ENCODE measurements around the gene REXO4.
"Not testable (repeated sequence)": the region's sequence is repeated elsewhere in the genome, so short reads cannot be mapped to it uniquely, and the experiment has no call there.

Gene REXO4

GRCh38 chr9:133451865-133452264 is 34.1 kb upstream of the REXO4 start:
- not testable (repeated sequence) for DNase-seq (ENCODE audit: low read depth in 3 of 3, low spot score in 1 of 3)

DNA sequence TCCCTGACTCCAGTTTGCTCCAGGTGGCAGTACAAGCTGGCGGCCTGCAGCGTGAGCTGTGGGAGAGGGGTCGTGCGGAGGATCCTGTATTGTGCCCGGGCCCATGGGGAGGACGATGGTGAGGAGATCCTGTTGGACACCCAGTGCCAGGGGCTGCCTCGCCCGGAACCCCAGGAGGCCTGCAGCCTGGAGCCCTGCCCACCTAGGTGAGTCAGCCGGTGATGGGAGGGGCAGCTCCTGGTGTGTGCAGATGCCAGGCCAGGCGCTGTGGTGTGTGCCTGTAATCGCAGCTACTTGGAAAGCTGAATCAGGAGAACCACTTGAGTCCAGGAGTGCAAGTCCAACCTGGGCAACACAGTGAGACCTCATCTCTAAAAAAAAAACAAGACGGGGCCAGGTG is 31.9 kb upstream of the REXO4 start:
- DNase-seq (ENCODE audit: low read depth in 3 of 3, low spot score in 1 of 3), result no peak

- DNase-seq (ENCODE audit: low read depth in 3 of 3, low spot score in 1 of 3), result no peak
Observed at GRCh38 chr9:133448487-133448972, 30.7 kb upstream of the REXO4 start.

GRCh38 chr9:133445293-133445969 is 27.6 kb upstream of the REXO4 start:
- no peak for DNase-seq (ENCODE audit: low read depth in 3 of 3, low spot score in 1 of 3)

GRCh38 chr9:133443982-133444381 is 26.2 kb upstream of the REXO4 start:
- no peak for DNase-seq (ENCODE audit: low read depth in 3 of 3, low spot score in 1 of 3)

GRCh38 chr9:133443248-133443647 is 25.4 kb upstream of the REXO4 start:
- DNase-seq (ENCODE audit: low read depth in 3 of 3, low spot score in 1 of 3), result no peak

GRCh38 chr9:133441571-133441970 is 23.8 kb upstream of the REXO4 start:
- DNase-seq (ENCODE audit: low read depth in 3 of 3, low spot score in 1 of 3), result no peak

DNA sequence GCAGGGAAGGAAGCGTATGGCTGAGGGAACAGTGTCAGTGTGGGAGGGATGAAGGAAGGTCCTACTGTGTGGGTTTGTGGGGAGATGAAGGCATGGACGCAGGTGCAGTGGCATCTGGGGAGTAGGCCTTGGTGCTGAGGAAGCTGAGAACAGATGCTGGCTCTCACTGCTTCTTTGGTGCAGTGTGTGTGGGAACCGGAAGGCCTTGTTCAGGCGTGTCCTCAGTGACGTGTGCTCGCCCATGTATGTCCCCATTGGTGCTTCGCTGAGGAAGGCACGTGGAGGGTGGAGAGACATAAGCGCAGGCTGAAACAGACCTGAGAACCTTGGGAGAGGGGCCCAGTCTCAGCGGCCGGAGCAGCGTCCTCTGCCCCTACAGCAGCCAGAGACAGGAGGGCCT is 23.1 kb upstream of the REXO4 start:
- no peak for DNase-seq (ENCODE audit: low read depth in 3 of 3, low spot score in 1 of 3)

DNA sequence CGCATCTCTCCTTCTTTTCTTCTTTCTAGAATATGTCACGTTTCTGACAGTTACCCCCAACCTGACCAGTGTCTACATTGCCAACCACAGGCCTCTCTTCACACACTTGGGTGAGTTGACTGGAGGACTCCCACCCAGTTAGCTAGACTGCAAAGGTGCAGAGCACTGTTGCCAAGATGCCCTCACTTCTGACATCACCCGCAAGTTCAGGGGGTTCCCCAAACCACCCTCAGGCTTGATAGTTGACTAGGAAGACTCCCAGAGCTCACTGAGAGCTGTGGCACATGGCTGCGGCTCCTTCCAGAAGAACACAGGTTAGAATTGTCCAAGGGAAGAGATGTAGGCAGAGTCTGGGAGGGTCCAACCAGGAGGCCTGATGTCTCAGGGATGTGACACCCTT is 21.5 kb upstream of the REXO4 start:
- DNase-seq (ENCODE audit: low read depth in 3 of 3, low spot score in 1 of 3), result no peak

DNA sequence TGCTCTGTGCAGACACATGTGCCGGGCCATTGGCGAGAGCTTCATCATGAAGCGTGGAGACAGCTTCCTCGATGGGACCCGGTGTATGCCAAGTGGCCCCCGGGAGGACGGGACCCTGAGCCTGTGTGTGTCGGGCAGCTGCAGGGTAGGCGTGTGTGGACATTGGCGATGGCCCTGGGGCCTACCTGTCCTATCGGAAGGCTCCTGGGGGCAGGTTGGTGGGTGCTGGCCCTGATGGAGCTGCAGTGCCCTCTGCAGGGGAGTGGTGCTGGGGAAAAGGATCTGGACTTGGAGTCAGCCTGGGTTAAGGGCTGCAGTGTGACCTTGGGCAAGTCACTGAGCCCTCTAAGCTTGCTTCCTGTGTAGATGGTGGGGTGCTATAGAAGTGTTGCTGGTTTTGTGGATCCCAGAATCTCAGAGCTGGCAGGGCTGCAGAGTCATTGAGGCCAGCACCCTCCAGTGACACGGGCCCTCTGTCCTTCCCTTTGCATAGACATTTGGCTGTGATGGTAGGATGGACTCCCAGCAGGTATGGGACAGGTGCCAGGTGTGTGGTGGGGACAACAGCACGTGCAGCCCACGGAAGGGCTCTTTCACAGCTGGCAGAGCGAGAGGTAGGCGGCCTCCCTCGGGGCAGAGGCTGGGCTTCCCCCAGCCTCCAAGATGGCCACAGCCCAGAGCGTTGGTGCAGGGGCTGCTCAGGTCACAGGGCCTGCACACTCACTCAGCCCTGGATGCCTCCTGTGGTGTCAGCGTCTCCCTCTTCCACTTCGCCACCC is 20.1 kb upstream of the REXO4 start:
- DNase-seq (ENCODE audit: low read depth in 3 of 3, low spot score in 1 of 3), result no peak

GRCh38 chr9:133436681-133437080 is 18.9 kb upstream of the REXO4 start:
- DNase-seq (ENCODE audit: low read depth in 3 of 3, low spot score in 1 of 3), result no peak

GRCh38 chr9:133433351-133433843 is 15.6 kb upstream of the REXO4 start:
- no peak for DNase-seq (ENCODE audit: low read depth in 3 of 3, low spot score in 1 of 3)

- no peak for DNase-seq (ENCODE audit: low read depth in 3 of 3, low spot score in 1 of 3)
Observed at GRCh38 chr9:133430244-133430643, 12.4 kb upstream of the REXO4 start.

DNA sequence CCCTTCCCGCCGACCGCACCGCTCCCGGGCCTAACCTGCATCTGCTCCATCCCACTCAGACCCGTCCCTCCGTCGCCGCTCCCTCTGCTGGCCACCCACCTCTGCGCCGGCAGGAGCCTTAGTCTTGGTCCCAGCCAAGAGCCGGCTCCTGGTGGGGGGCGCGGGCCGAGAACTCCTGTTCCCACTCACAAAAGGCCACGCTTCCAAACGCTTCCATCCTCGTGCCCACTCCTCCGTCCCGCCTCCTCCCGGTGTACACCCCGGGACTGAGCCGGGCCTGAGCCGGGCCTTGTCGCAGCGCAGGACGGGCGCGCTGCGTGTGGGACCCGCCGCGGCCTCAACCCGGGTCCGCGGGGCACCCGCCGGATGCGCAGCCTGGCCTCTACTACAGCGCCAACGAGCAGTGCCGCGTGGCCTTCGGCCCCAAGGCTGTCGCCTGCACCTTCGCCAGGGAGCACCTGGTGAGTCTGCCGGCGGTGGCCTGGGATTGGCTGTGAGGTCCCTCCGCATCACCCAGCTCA is 11.9 kb upstream of the REXO4 start:
- DNase-seq (ENCODE audit: low read depth in 3 of 3, low spot score in 1 of 3), result no peak

GRCh38 chr9:133429214-133429613 is 11.4 kb upstream of the REXO4 start:
- DNase-seq (ENCODE audit: low read depth in 3 of 3, low spot score in 1 of 3), result no peak

- no peak for DNase-seq (ENCODE audit: low read depth in 3 of 3, low spot score in 1 of 3)
Observed at GRCh38 chr9:133428617-133429101, 10.8 kb upstream of the REXO4 start.

DNA sequence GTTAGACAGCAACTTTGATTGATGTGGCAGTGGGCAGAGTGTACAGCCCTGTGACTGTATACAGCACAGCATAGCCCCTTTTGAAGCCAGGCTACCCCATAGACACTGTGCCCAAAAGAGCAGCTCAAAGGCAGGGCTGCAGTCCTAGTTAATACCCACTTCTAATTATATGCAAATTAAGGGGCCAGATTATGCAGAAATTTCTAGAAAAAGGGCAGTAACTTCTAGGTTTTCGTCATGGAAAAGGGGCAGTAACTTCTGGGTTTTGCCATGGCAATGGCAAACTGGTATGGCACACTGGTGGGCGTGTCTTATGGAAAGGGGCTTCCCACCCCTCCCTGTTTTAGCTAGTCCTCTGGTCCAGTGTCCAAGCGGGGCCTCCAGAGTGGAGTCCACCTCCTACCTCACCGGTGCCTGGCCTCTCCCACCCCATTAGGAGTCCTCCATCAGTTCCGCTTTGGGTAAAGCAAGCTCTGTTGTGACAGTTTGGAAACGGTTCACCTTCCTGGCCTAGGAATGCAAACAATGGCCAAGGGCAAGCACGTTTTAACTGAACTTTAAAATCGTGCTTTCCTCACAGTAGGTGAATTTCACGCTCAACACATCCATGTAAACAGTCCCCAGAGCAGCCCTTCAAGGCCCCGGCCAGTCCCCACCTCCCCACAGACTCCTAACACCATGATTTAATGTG is 10.0 kb upstream of the REXO4 start:
- DNase-seq (ENCODE audit: low read depth in 3 of 3, low spot score in 1 of 3), result no peak

GRCh38 chr9:133426011-133426410 is 8.2 kb upstream of the REXO4 start:
- DNase-seq (ENCODE audit: low read depth in 3 of 3, low spot score in 1 of 3), result no peak

DNA sequence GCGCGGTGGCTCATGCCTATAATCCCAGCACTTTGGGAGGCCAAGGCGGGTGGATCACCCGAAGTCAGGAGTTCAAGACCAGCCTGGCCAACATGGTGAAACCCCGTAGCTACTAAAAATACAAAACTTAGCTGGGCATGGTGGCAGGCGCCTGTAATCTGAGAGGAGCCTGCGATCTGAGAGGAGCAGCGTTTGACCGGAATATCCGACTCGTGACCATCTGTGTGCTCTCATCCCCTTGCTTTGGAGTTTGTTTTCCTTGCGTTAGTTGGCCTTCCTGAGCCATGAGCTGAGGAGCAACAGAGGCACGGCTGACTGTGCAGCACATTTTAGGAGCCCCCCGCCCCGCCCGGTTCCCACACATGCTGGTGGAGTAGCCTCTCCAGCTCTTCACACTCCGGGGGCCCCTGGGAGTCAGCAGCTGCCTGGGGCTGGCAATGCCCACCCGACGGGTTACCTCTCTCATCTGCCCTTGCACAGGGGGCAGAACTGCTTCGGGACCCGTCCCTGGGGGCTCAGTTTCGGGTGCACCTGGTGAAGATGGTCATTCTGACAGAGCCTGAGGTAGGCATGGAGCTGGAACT is 7.3 kb upstream of the REXO4 start:
- DNase-seq (ENCODE audit: low read depth in 3 of 3, low spot score in 1 of 3), result no peak

GRCh38 chr9:133424187-133424586 is 6.4 kb upstream of the REXO4 start:
- DNase-seq (ENCODE audit: low read depth in 3 of 3, low spot score in 1 of 3), result no peak

DNA sequence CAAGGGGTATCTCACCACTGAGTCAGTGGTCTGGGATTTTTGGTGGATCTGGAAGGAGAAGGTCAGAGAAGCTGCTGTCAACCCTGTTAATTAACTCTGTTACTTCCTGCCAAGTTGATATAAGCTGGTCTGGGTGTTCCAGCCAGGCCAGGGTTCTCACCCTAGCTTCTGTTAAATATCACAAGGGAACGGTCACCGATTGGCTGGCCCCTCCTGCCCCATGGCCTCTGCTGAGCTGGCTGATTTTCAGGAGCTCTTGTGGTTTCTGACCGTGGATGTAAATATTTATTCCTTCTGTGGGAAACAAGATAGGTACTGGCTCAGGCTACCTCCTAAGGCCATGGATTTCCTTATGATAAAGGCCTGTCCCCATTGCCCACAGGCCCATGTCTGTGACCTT is 5.4 kb upstream of the REXO4 start:
- DNase-seq (ENCODE audit: low read depth in 3 of 3, low spot score in 1 of 3), result no peak
